HepG2 (cell line): ENCODE results near the gene PLK2. TPM values are rescaled to one million over a fixed set of nuclear protein-coding genes. Genes with fewer than 3 reads are reported as not detected.

Experiments used
- ATAC-seq: fragments of 200-7000 bp; cut with Tn5 transposase; 3 replicates; pipeline ENCODE4 v1.9.1; 2020; ENCODE audit warnings: mild to moderate bottlenecking, moderate library complexity
- BruUV-seq: library from RNA; stranded (reverse); fragments of 400-500 nt; replicated peaks from 2 replicates; lab custom pipeline; 2021; lab: Mats Ljungman, UMichigan
- CTCF ChIA-PET: fragments of 300-600 bp; formaldehyde crosslinking; extraction: SDS; loops from one replicate; lab custom pipeline; 2021; ENCODE audit warnings: low total read pairs, inconsistent platforms, low intra/inter-chr PET ratio; lab: Yijun Ruan, JAX
- POLR2A ChIA-PET: fragments of 350-600 bp; sonication (Branson Sonifier 250); formaldehyde crosslinking; loops from one replicate; lab custom pipeline; 2020; ENCODE audit warnings: antibody characterized with exemption, inconsistent platforms; lab: Yijun Ruan, JAX
- DNase-seq: peaks from one replicate; pipeline ENCODE4 v3.0.0-alpha.2; 2015; ENCODE audit warnings: low spot score
- FAIRE-seq: peaks from 3 replicates; lab custom pipeline; 2011; peaks lifted over from hg19 to GRCh38; lab: Jason Lieb, UNC
- H2AFZ ChIP-seq: one replicate; pipeline ENCODE4 v1.6.1; 2011; ENCODE audit warnings: low read length, inconsistent platforms
- H3K27ac ChIP-seq: fragments of 300-600 bp; 3 replicates; pipeline ENCODE4 v1.8.0; 2011; ENCODE audit warnings: mixed run types, mild to moderate bottlenecking, mixed read lengths, low read length, inconsistent platforms; ENCODE audit not compliant: insufficient read depth; ENCODE audit errors: extremely low read length
- H3K27me3 ChIP-seq, 2 experiments: fragments of 200-600 bp in 1 of 2; 2 replicates in 1 of 2; 3 replicates in 1 of 2; pipeline versions ENCODE4 v1.6.0 to v1.8.0; 2011; ENCODE audit warnings: low read length in 2 of 2, mild to moderate bottlenecking in 2 of 2, moderate library complexity in 2 of 2, inconsistent platforms in 1 of 2; ENCODE audit not compliant: insufficient read depth in 2 of 2, control insufficient read depth in 1 of 2
- H3K36me3 ChIP-seq, 2 experiments: fragments of 200-600 bp in 1 of 2; replicated peaks in 1 of 2; 2 replicates in 1 of 2; 3 replicates in 1 of 2; pipeline versions ENCODE4 v1.5.1 to v1.8.0; 2011; ENCODE audit warnings: low read length in 2 of 2, inconsistent platforms in 1 of 2; ENCODE audit not compliant: insufficient read depth in 2 of 2, control insufficient read depth in 1 of 2
- H3K4me1 ChIP-seq: 2 replicates; pipeline ENCODE4 v1.5.1; 2012; ENCODE audit warnings: low read length, inconsistent platforms; ENCODE audit not compliant: insufficient read depth
- H3K4me2 ChIP-seq: 2 replicates; pipeline ENCODE4 v1.6.0; 2011; ENCODE audit warnings: low read depth, low read length, inconsistent platforms
- H3K4me3 ChIP-seq, 3 experiments: fragments of 200-600 bp in 1 of 3; sonication (generic), shearing (Covaris generic) in 1 of 3; replicated peaks in 1 of 3; 2 replicates each; pipeline ENCODE4 v1.5.1; 2011 to 2016; ENCODE audit warnings: low read length in 3 of 3, inconsistent platforms in 2 of 3, low read depth in 2 of 3, mild to moderate bottlenecking in 2 of 3, control low read depth in 1 of 3, mixed read lengths in 1 of 3; ENCODE audit not compliant: insufficient read depth in 1 of 3
- H3K79me2 ChIP-seq: one replicate; pipeline ENCODE4 v1.6.1; 2011; ENCODE audit warnings: low read length, inconsistent platforms; ENCODE audit not compliant: insufficient read depth
- H3K9ac ChIP-seq: 2 replicates; pipeline ENCODE4 v1.6.0; 2011; ENCODE audit warnings: mild to moderate bottlenecking, low read depth, low read length, inconsistent platforms; ENCODE audit not compliant: insufficient read depth
- H3K9me3 ChIP-seq: 2 replicates; pipeline ENCODE4 v1.5.1; 2012; ENCODE audit warnings: mild to moderate bottlenecking, low read length
- H4K20me1 ChIP-seq: 2 replicates; pipeline ENCODE4 v1.6.0; 2011; ENCODE audit warnings: inconsistent platforms, mild to moderate bottlenecking, low read length, moderate library complexity; ENCODE audit not compliant: insufficient read depth
- ATF7-NPFF ChIP-seq: sonication (generic); formaldehyde crosslinking; IDR thresholded peaks from 2 replicates; pipeline ENCODE4 v1.8.1; 2023; ENCODE audit warnings: mild to moderate bottlenecking, low read depth, missing genetic modification reagents, moderate library complexity
- BHLHE40 ChIP-seq: IDR thresholded peaks from 2 replicates; pipeline ENCODE4 v1.6.1; 2011; ENCODE audit warnings: low read length, improper control_type of control experiment
- CREM ChIP-seq, 2 experiments: sonication (generic) in 1 of 2; formaldehyde crosslinking in 1 of 2; IDR thresholded peaks; 2 replicates each; pipeline versions ENCODE4 v1.4.0 to v1.6.1; 2016 to 2020; ENCODE audit warnings: antibody characterized with exemption in 1 of 2, mild to moderate bottlenecking in 1 of 2, missing genetic modification reagents in 1 of 2
- KDM2A ChIP-seq: sonication (generic); formaldehyde crosslinking; IDR thresholded peaks from 2 replicates; pipeline ENCODE4 v1.4.0; 2020; ENCODE audit warnings: low read depth, missing genetic modification reagents, borderline replicate concordance
- KLF12 ChIP-seq: sonication (generic); formaldehyde crosslinking; IDR thresholded peaks from 2 replicates; pipeline ENCODE4 v1.4.0; 2020; ENCODE audit warnings: missing genetic modification reagents, borderline replicate concordance
- MBNL3 ChIP-seq: fragments of 250-450 bp; sonication (Bioruptor Pico); conservative IDR thresholded peaks from 2 replicates; pipeline ENCODE4 v1.8.0; 2022; ENCODE audit warnings: mild to moderate bottlenecking, inconsistent platforms
- NR2C2 ChIP-seq: sonication (generic); formaldehyde crosslinking; IDR thresholded peaks from 2 replicates; pipeline ENCODE4 v1.4.0; 2020; ENCODE audit warnings: missing genetic modification reagents, mild to moderate bottlenecking, moderate library complexity, borderline replicate concordance
- ZNF225 ChIP-seq: sonication (generic); formaldehyde crosslinking; IDR thresholded peaks from 2 replicates; pipeline ENCODE4 v1.4.0; 2020; ENCODE audit warnings: mild to moderate bottlenecking, missing genetic modification reagents
- WGBS: methylation state at CpG from one replicate; pipeline ENCODE4 v1.1.6; 2017; ENCODE audit warnings: low lambda C conversion rate; 5-methylcytosine and 5-hydroxymethylcytosine counted together
- in situ Hi-C: cut with HindIII; loops from 2 replicates; pipeline ENCODE4 v1.10.0; 2017; ENCODE audit warnings: low pct_unique_long_range_greater_than_20kb; ENCODE audit not compliant: extremely low pct_ligation_motif_present
- intact Hi-C: fragments of 100-400 bp; cut with micrococcal nuclease; formaldehyde crosslinking; loops from one replicate; pipeline ENCODE4 v1.10.0; 2022; ENCODE audit not compliant: unreplicated experiment
- polyA plus RNA-seq, 8 experiments: library from polyadenylated mRNA; depleted of rRNA in 3 of 8; stranded (reverse) in 7 of 8; unstranded in 1 of 8; fragments of >200 nt; fragmentation: Illumina TruSeq in 4 of 8; extraction: Trizol in 4 of 8; gene quantifications; 2 replicates each; pipeline versions ENCODE4 v1.2.1 to v1.2.3, GENCODE V29; 2011 to 2016; ENCODE audit warnings: low read depth in 4 of 8, missing spikeins in 1 of 8, mixed read lengths in 1 of 8; ENCODE audit not compliant: insufficient read depth in 1 of 8
- total RNA-seq, 5 experiments: library from RNA; depleted of rRNA; stranded (reverse); fragments of >200 nt; fragmentation: Illumina TruSeq; extraction: Trizol; gene quantifications; 2 replicates each; pipeline ENCODE4 v1.2.3, GENCODE V29; 2016; ENCODE audit warnings: low read depth in 1 of 5
- TF ChIP-seq, protein P1 (sequence below): sonication (generic); formaldehyde crosslinking; IDR thresholded peaks from 2 replicates; pipeline ENCODE4 v1.4.0; 2020; ENCODE audit warnings: missing genetic modification reagents, borderline replicate concordance
- TF ChIP-seq, protein P2 (sequence below): sonication (generic); formaldehyde crosslinking; IDR thresholded peaks from 2 replicates; pipeline ENCODE4 v1.4.0; 2020; ENCODE audit warnings: mild to moderate bottlenecking, missing genetic modification reagents, borderline replicate concordance
- TF ChIP-seq, protein P3 (sequence below): sonication (generic); formaldehyde crosslinking; IDR thresholded peaks from 2 replicates; pipeline ENCODE4 v1.4.0; 2020; ENCODE audit warnings: missing genetic modification reagents

Gene PLK2
- total and polyA plus RNA-seq, 2 of the 13 experiments (the other 11 are each of a cell fraction or from before 2014, with no cell fraction given): 9.6 to 29.6 TPM

DNA sequence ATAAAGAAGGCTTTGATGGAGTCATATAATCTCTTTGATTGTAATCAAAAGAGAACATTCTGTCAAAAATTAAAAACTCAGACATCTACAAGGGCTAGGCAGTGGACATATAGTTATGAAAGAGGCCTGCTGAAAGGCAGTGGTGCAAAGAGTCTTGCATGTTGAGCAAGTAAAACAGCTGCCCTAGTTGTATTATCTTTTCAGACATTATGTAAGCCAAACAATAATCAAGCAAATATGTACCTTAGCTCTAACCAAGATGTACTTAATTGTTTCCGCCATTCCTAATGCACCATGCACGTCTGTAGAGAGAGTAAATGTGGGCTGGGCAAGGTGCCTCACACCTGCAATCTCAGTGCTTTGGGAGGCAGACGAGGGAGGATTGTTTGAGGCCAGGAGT is 45.6 kb upstream of the PLK2 start:
- 0% methylated on average over 3 of the region's 3 CpGs for WGBS
- Histone ChIP-seq H3K4me2 (no peak overlapping the region), H3K79me2 (no peaks in the 10 kb centered on the region), H3K27ac (no peak overlapping the region), H4K20me1 (no peaks in the 10 kb centered on the region), H3K4me3 (no peak overlapping the region), H2AFZ (no peak overlapping the region), H3K36me3 (no peaks in the 10 kb centered on the region), H3K27me3 (no peaks in the 10 kb centered on the region), H3K9ac (no peak overlapping the region), H3K9me3 (no peaks in the 10 kb centered on the region), H3K4me1 (no peaks in the 10 kb centered on the region)
- POLR2A ChIA-PET: no interaction called here
- no peak for ATAC-seq
- CTCF ChIA-PET: no interaction called here
- DNase-seq: no peak
- BruUV-seq: no TSS peak
- intact Hi-C loops (no loop called here), in situ Hi-C loops (loop anchor here (25.0 kb wide), 1 partner anchor 307 kb away; no protein-coding TSS in a partner anchor)
- FAIRE-seq: no peak
- TF ChIP-seq, protein P1, sequence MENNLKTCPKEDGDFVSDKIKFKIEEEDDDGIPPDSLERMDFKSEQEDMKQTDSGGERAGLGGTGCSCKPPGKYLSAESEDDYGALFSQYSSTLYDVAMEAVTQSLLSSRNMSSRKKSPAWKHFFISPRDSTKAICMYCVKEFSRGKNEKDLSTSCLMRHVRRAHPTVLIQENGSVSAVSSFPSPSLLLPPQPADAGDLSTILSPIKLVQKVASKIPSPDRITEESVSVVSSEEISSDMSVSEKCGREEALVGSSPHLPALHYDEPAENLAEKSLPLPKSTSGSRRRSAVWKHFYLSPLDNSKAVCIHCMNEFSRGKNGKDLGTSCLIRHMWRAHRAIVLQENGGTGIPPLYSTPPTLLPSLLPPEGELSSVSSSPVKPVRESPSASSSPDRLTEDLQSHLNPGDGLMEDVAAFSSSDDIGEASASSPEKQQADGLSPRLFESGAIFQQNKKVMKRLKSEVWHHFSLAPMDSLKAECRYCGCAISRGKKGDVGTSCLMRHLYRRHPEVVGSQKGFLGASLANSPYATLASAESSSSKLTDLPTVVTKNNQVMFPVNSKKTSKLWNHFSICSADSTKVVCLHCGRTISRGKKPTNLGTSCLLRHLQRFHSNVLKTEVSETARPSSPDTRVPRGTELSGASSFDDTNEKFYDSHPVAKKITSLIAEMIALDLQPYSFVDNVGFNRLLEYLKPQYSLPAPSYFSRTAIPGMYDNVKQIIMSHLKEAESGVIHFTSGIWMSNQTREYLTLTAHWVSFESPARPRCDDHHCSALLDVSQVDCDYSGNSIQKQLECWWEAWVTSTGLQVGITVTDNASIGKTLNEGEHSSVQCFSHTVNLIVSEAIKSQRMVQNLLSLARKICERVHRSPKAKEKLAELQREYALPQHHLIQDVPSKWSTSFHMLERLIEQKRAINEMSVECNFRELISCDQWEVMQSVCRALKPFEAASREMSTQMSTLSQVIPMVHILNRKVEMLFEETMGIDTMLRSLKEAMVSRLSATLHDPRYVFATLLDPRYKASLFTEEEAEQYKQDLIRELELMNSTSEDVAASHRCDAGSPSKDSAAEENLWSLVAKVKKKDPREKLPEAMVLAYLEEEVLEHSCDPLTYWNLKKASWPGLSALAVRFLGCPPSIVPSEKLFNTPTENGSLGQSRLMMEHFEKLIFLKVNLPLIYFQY (CRISPR knock-in tag): no peak
- TF ChIP-seq BHLHE40 (no peak), KLF12 (CRISPR knock-in tag) (no peak), KDM2A (CRISPR knock-in tag) (no peak), CREM (IDR thresholded peaks at IDR 0.05) (no peak), CREM (CRISPR knock-in tag; IDR thresholded peaks at IDR 0.05) (no peak), ATF7-NPFF (CRISPR knock-in tag) (no peak), MBNL3 (CRISPR knock-in tag) (no peak), ZNF225 (CRISPR knock-in tag) (no peak), NR2C2 (CRISPR knock-in tag) (no peak)
- TF ChIP-seq, protein P2, sequence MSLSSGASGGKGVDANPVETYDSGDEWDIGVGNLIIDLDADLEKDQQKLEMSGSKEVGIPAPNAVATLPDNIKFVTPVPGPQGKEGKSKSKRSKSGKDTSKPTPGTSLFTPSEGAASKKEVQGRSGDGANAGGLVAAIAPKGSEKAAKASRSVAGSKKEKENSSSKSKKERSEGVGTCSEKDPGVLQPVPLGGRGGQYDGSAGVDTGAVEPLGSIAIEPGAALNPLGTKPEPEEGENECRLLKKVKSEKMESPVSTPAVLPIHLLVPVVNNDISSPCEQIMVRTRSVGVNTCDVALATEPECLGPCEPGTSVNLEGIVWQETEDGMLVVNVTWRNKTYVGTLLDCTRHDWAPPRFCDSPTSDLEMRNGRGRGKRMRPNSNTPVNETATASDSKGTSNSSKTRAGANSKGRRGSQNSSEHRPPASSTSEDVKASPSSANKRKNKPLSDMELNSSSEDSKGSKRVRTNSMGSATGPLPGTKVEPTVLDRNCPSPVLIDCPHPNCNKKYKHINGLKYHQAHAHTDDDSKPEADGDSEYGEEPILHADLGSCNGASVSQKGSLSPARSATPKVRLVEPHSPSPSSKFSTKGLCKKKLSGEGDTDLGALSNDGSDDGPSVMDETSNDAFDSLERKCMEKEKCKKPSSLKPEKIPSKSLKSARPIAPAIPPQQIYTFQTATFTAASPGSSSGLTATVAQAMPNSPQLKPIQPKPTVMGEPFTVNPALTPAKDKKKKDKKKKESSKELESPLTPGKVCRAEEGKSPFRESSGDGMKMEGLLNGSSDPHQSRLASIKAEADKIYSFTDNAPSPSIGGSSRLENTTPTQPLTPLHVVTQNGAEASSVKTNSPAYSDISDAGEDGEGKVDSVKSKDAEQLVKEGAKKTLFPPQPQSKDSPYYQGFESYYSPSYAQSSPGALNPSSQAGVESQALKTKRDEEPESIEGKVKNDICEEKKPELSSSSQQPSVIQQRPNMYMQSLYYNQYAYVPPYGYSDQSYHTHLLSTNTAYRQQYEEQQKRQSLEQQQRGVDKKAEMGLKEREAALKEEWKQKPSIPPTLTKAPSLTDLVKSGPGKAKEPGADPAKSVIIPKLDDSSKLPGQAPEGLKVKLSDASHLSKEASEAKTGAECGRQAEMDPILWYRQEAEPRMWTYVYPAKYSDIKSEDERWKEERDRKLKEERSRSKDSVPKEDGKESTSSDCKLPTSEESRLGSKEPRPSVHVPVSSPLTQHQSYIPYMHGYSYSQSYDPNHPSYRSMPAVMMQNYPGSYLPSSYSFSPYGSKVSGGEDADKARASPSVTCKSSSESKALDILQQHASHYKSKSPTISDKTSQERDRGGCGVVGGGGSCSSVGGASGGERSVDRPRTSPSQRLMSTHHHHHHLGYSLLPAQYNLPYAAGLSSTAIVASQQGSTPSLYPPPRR: no peak
- TF ChIP-seq, protein P3, sequence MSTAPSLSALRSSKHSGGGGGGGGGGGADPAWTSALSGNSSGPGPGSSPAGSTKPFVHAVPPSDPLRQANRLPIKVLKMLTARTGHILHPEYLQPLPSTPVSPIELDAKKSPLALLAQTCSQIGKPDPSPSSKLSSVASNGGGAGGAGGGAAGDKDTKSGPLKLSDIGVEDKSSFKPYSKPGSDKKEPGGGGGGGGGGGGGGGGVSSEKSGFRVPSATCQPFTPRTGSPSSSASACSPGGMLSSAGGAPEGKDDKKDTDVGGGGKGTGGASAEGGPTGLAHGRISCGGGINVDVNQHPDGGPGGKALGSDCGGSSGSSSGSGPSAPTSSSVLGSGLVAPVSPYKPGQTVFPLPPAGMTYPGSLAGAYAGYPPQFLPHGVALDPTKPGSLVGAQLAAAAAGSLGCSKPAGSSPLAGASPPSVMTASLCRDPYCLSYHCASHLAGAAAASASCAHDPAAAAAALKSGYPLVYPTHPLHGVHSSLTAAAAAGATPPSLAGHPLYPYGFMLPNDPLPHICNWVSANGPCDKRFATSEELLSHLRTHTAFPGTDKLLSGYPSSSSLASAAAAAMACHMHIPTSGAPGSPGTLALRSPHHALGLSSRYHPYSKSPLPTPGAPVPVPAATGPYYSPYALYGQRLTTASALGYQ (CRISPR knock-in tag): no peak
